Measurements from ENCODE around the gene DIO1.

GRCh38 chr1:53929246-53929960, 35.4 kb downstream of the DIO1 start:
- TF ChIP-seq, protein P1, sequence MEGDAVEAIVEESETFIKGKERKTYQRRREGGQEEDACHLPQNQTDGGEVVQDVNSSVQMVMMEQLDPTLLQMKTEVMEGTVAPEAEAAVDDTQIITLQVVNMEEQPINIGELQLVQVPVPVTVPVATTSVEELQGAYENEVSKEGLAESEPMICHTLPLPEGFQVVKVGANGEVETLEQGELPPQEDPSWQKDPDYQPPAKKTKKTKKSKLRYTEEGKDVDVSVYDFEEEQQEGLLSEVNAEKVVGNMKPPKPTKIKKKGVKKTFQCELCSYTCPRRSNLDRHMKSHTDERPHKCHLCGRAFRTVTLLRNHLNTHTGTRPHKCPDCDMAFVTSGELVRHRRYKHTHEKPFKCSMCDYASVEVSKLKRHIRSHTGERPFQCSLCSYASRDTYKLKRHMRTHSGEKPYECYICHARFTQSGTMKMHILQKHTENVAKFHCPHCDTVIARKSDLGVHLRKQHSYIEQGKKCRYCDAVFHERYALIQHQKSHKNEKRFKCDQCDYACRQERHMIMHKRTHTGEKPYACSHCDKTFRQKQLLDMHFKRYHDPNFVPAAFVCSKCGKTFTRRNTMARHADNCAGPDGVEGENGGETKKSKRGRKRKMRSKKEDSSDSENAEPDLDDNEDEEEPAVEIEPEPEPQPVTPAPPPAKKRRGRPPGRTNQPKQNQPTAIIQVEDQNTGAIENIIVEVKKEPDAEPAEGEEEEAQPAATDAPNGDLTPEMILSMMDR (IDR thresholded peaks at IDR 0.05): no peak
- TF ChIP-seq POLR2AphosphoS5 (IDR thresholded peaks at IDR 0.05; ENCODE audit: low read depth, low read length) (no peak), REST (IDR thresholded peaks at IDR 0.05; ENCODE audit: insufficient read depth in 1 of 2, low read depth in 2 of 2, low read length in 1 of 2) (no peak), SIN3A (IDR thresholded peaks at IDR 0.05; ENCODE audit: borderline replicate concordance, insufficient read depth, low read depth, low read length) (no peak)

Measured in Panc1 (cell line).